ENCODE measurements around the gene ARID3A. TPM values are rescaled to one million over a fixed set of nuclear protein-coding genes. Genes with fewer than 3 reads are reported as not detected.

Gene ARID3A
- total and polyA plus RNA-seq, 2 of the 4 experiments (the other 2 are of a cell fraction), result 16.0 to 23.1 TPM

DNA sequence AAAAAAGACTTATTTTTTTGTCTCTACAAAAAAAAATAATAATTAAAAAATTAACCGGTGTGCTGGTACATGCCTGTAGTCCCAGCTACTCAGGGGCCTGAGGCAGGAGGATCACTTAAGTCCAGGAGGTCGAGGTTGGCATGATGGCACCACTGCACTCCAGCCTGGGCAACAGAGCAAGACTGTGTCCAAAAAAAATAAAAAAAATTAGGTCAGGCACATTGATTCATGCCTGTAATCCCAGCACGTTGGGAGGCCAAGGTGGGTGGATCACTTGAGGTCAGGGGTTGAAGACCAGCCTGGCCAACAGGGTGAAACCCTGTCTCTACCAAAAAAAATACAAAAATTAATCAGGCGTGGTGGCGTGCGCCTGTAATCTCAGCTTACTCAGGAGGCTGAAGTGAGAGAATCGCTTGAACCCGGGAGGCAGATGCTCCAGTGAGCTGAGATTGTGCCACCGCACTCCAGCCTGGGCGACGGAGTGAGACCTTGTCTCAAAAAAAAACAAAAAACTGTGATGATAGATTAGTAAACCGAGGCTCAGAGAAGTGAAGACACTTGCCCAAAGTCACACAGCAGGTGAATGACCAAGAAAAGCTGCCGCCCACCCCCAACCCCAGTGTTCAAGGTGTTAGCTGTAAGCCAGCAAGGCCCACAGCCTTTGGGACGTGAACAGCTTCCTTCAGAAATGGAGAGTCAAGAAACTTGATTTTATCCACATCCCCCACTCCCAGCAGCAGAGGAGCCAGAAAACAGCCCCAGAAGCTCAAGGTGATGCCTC, 23.2 kb upstream of the ARID3A start (continued):
- TF ChIP-seq BHLHE40 (IDR thresholded peaks at IDR 0.05; ENCODE audit: low read depth, low read length), result no peak

- Histone ChIP-seq H2BK15ac (ENCODE audit: low read depth, low read length) (no peak overlapping the region), H3K4me1 (ENCODE audit: control insufficient read depth, insufficient read depth, low read length) (peaks cover 2% of the 10 kb centered on the region; the same call in 1 of the 2 replicates), H3K4ac (ENCODE audit: low read depth, low read length) (no peak overlapping the region), H3K56ac (ENCODE audit: extremely low read depth, insufficient read depth, low read length) (no peak overlapping the region), H3K9me3 (ENCODE audit: control insufficient read depth, insufficient read depth, low read length) (no peaks in the 10 kb centered on the region), H2BK120ac (ENCODE audit: low read depth, low read length) (no peak overlapping the region), H3K36me3 (ENCODE audit: control insufficient read depth, insufficient read depth, low read length) (peaks cover 22% of the 10 kb centered on the region), H2BK20ac (ENCODE audit: low read depth, low read length) (no peak overlapping the region), H3K79me1 (ENCODE audit: low read depth in 1 of 2, low read length in 2 of 2) (peaks cover 12 to 66% of the 10 kb centered on the region in 2 experiments), H4K8ac (ENCODE audit: low read depth in 2 of 2, low read length in 2 of 2) (no peak overlapping the region), H2BK5ac (ENCODE audit: low read depth, low read length, poor library complexity, severe bottlenecking) (no peak overlapping the region), H4K20me1 (ENCODE audit: insufficient read depth, low read length) (peaks cover 71% of the 10 kb centered on the region), H2AFZ (replicated peaks; ENCODE audit: low read length, poor library complexity) (no peak overlapping the region), H3K18ac (ENCODE audit: low read depth, low read length) (no peak overlapping the region), H4K5ac (ENCODE audit: low read depth, low read length) (no peak overlapping the region), H3K9ac (ENCODE audit: low read depth, low read length) (no peak overlapping the region), H3K27ac (ENCODE audit: insufficient read depth, low read length) (no peak overlapping the region), H4K91ac (ENCODE audit: insufficient read depth, low read depth, low read length) (no peak overlapping the region), H3K4me2 (ENCODE audit: low read depth, low read length) (no peak overlapping the region), H3K14ac (replicated peaks; ENCODE audit: low read depth, low read length) (no peak overlapping the region), H2AK9ac (replicated peaks; ENCODE audit: low read depth, low read length, poor library complexity) (peak overlapping the region; percentile 16), H3K27me3 (ENCODE audit: control insufficient read depth, insufficient read depth, low read length) (no peaks in the 10 kb centered on the region), H3K4me3 (ENCODE audit: insufficient read depth, low read depth, low read length) (no peak overlapping the region), H3K9me1 (ENCODE audit: insufficient read depth, low read length) (no peaks in the 10 kb centered on the region; the same call in 1 of the 2 replicates), H3K23ac (ENCODE audit: low read depth, low read length) (no peak overlapping the region), H2AK5ac (ENCODE audit: low read depth, low read length) (no peak overlapping the region)
- dilution Hi-C loops (cut with HindIII; ENCODE audit: low sequenced_read_pairs, unreplicated experiment), result no loop called here
- intact Hi-C loops (cut with micrococcal nuclease), result no loop called here
- ChIA-PET CTCF (no interaction called here), POLR2A (ENCODE audit: unreplicated experiment) (interaction anchor here (0.5 kb wide), 1 partner anchor 70 kb away, joined by 3 read pairs; no protein-coding TSS in a partner anchor)
- DNase-seq (peak; percentile 19), ATAC-seq (ENCODE audit: low read depth) (no peak)
- BruUV-seq (replicated peaks), result no TSS peak
- TF ChIP-seq MXI1 (IDR thresholded peaks at IDR 0.05; ENCODE audit: borderline replicate concordance, low read depth, low read length) (no peak), CEBPB (IDR thresholded peaks at IDR 0.05; ENCODE audit: low read depth, low read length) (no peak), MAFK (IDR thresholded peaks at IDR 0.05; ENCODE audit: low read depth, low read length) (no peak), POLR2A (IDR thresholded peaks at IDR 0.05; ENCODE audit: low read depth, low read length) (no peak), NFE2L2 (IDR thresholded peaks at IDR 0.05; ENCODE audit: low read depth, low read length) (no peak), RCOR1 (IDR thresholded peaks at IDR 0.05; ENCODE audit: insufficient replicate concordance, low read length) (no peak), RFX5 (IDR thresholded peaks at IDR 0.05; ENCODE audit: low read depth, low read length) (no peak), BHLHE40 (IDR thresholded peaks at IDR 0.05; ENCODE audit: low read depth, low read length) (no peak), ELK1 (IDR thresholded peaks at IDR 0.05; ENCODE audit: borderline replicate concordance, low read depth, low read length) (no peak), MAZ (IDR thresholded peaks at IDR 0.05; ENCODE audit: borderline replicate concordance, low read depth, low read length) (no peak)
- TF ChIP-seq, protein P1, sequence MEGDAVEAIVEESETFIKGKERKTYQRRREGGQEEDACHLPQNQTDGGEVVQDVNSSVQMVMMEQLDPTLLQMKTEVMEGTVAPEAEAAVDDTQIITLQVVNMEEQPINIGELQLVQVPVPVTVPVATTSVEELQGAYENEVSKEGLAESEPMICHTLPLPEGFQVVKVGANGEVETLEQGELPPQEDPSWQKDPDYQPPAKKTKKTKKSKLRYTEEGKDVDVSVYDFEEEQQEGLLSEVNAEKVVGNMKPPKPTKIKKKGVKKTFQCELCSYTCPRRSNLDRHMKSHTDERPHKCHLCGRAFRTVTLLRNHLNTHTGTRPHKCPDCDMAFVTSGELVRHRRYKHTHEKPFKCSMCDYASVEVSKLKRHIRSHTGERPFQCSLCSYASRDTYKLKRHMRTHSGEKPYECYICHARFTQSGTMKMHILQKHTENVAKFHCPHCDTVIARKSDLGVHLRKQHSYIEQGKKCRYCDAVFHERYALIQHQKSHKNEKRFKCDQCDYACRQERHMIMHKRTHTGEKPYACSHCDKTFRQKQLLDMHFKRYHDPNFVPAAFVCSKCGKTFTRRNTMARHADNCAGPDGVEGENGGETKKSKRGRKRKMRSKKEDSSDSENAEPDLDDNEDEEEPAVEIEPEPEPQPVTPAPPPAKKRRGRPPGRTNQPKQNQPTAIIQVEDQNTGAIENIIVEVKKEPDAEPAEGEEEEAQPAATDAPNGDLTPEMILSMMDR (conservative IDR thresholded peaks at IDR 0.05; ENCODE audit: low read depth, low read length), result no peak
- TF ChIP-seq, protein P2, sequence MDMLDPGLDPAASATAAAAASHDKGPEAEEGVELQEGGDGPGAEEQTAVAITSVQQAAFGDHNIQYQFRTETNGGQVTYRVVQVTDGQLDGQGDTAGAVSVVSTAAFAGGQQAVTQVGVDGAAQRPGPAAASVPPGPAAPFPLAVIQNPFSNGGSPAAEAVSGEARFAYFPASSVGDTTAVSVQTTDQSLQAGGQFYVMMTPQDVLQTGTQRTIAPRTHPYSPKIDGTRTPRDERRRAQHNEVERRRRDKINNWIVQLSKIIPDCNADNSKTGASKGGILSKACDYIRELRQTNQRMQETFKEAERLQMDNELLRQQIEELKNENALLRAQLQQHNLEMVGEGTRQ (IDR thresholded peaks at IDR 0.05; ENCODE audit: low read depth, low read length), result no peak
- in situ Hi-C loops (cut with MboI; ENCODE audit: low sequenced_read_pairs), result no loop called here
- 60% methylated on average over 4 of the region's 32 CpGs; no CpG with 5 or more reads in 1 of the 2 experiments for WGBS, 2 experiments (ENCODE audit: extremely low coverage in 2 of 2, insufficient read length in 1 of 2)
Measured at GRCh38 chr19:903266-903797, 22.5 kb upstream of the ARID3A start.

Data from IMR-90 (cell line).